ENCODE measurements around the gene PDE7B. TPM values are rescaled to one million over a fixed set of nuclear protein-coding genes. Genes with fewer than 3 reads are reported as not detected.

PDE7B gene
- total and polyA plus RNA-seq, 2 of the 8 experiments (the other 6 are each of a cell fraction or from before 2014, with no cell fraction given) = not detected

GRCh38 chr6:135884136-135884535 is 32.6 kb downstream of the PDE7B start:
- FAIRE-seq = no peak
- ChIA-PET POLR2A (ENCODE audit: partially characterized antibody) (interaction anchor here (0.6 kb wide), 1 partner anchor 8 kb away, joined by 3 read pairs; no protein-coding TSS in a partner anchor), CTCF (ENCODE audit: partially characterized antibody) (interaction anchor here (1.1 to 1.5 kb wide), 3 partner anchors 14 to 348 kb away, joined by 3 to 6 read pairs (median 4); no protein-coding TSS in a partner anchor)
- Histone ChIP-seq H3K36me3 (ENCODE audit: control insufficient read depth in 2 of 4, insufficient read depth in 4 of 4, low read length in 3 of 4) (no peaks in the 10 kb centered on the region), H3K18ac (ENCODE audit: extremely low read depth, low read length) (no peak overlapping the region), H2BK20ac (ENCODE audit: low read length) (no peak overlapping the region), H4K20me1 (replicated peaks in 1 of 2; ENCODE audit: control insufficient read depth in 1 of 2, insufficient read depth in 2 of 2, low read length in 2 of 2) (no peaks in the 10 kb centered on the region), H3K4ac (replicated peaks; ENCODE audit: insufficient read length, low read depth, low read length) (no peak overlapping the region), H4K8ac (ENCODE audit: extremely low read depth, insufficient read depth, low read length) (no peak overlapping the region), H4K91ac (replicated peaks; ENCODE audit: insufficient read length, low read length) (no peak overlapping the region), H3K79me2 (ENCODE audit: control insufficient read depth in 1 of 2, insufficient read depth in 2 of 2, low read length in 2 of 2) (no peaks in the 10 kb centered on the region), H3K79me1 (ENCODE audit: low read depth, low read length) (no peaks in the 10 kb centered on the region), H2BK12ac (ENCODE audit: low read depth, low read length) (no peak overlapping the region), H4K5ac (ENCODE audit: insufficient read length, low read depth, low read length) (no peak overlapping the region), H2BK15ac (ENCODE audit: low read length) (no peak overlapping the region), H2AFZ (ENCODE audit: low read length) (no peak overlapping the region), H3K9me3 (ENCODE audit: insufficient read depth in 2 of 2, low read depth in 1 of 2, low read length in 1 of 2) (no peaks in the 10 kb centered on the region), H3K56ac (replicated peaks; ENCODE audit: insufficient read length, low read depth, low read length) (no peak overlapping the region), H3K27me3 (replicated peaks in 1 of 4; ENCODE audit: control insufficient read depth in 3 of 4, extremely low read depth in 1 of 4, insufficient read depth in 3 of 4, low read length in 3 of 4) (no peaks in the 10 kb centered on the region), H2AK5ac (ENCODE audit: low read depth, low read length) (no peak overlapping the region), H3K14ac (ENCODE audit: insufficient read length) (no peak overlapping the region), H3K23me2 (ENCODE audit: low read depth, low read length) (no peaks in the 10 kb centered on the region), H3K4me2 (ENCODE audit: insufficient read depth in 1 of 2, low read depth in 2 of 2, low read length in 2 of 2) (no peak overlapping the region), H2BK5ac (ENCODE audit: low read depth, low read length) (no peak overlapping the region), H3K27ac (ENCODE audit: low read depth, low read length) (no peak overlapping the region), H3K9ac (replicated peaks in 1 of 4; ENCODE audit: extremely low read depth in 1 of 4, low read depth in 3 of 4, low read length in 3 of 4) (no peak overlapping the region), H3K4me3 (ENCODE audit: extremely low read depth in 1 of 4, insufficient read depth in 2 of 4, low read depth in 3 of 4, low read length in 4 of 4) (no peak overlapping the region), H3K23ac (ENCODE audit: insufficient read length) (no peak overlapping the region), H2BK120ac (replicated peaks; ENCODE audit: low read depth, low read length) (no peak overlapping the region), H3K4me1 (replicated peaks in 1 of 4; ENCODE audit: control insufficient read depth in 3 of 4, insufficient read depth in 4 of 4, low read length in 3 of 4) (no peaks in the 10 kb centered on the region)
- no peak for TF ChIP-seq HDAC6 (IDR thresholded peaks at IDR 0.05; ENCODE audit: low read depth, low read length)
- no peak for TF ChIP-seq RFX5 (IDR thresholded peaks at IDR 0.05; ENCODE audit: borderline replicate concordance, low read depth, low read length)
- TF ChIP-seq CREB1 (IDR thresholded peaks at IDR 0.05) = no peak
- TF ChIP-seq BCL11A (IDR thresholded peaks at IDR 0.05; ENCODE audit: low read depth in 2 of 2, low read length in 2 of 2) = no peak
- 90% methylated on average over 4 of the region's 4 CpGs; no CpG with 5 or more reads in 1 of the 2 experiments for WGBS, 2 experiments (ENCODE audit: extremely low coverage in 1 of 2, insufficient coverage in 1 of 2, insufficient read length in 1 of 2, insufficient replicate concordance in 2 of 2, low coverage in 1 of 2, low lambda C conversion rate in 2 of 2, missing lambda C conversion rate in 1 of 2)
- DNase-seq (ENCODE audit: low read depth in 1 of 2, low spot score in 2 of 2) = no peak

Data from H1 (cell line).